HG02759 (cell line): Measurements from ENCODE around the gene F13A1.

ENCODE experiments used
- ATAC-seq: cut with Tn5 transposase; IDR thresholded peaks from one replicate; pipeline ENCODE4 v1.9.1; 2021; ENCODE audit warnings: mild to moderate bottlenecking, moderate library complexity; ENCODE audit not compliant: unreplicated experiment

Gene F13A1

GRCh38 chr6:6244624-6245023 is 75.8 kb downstream of the F13A1 start:
- no peak for ATAC-seq

- no peak for ATAC-seq
These were observed 76.6 kb downstream of the F13A1 start for GRCh38 chr6:6243846-6244245.

- ATAC-seq = no peak
These were observed 80.6 kb downstream of the F13A1 start for GRCh38 chr6:6239598-6240581.

GRCh38 chr6:6236730-6237469 is 83.6 kb downstream of the F13A1 start:
- no peak for ATAC-seq

- ATAC-seq = no peak
These were observed 84.7 kb downstream of the F13A1 start for GRCh38 chr6:6235786-6236185.

- ATAC-seq = no peak
These were observed 85.5 kb downstream of the F13A1 start for GRCh38 chr6:6234963-6235362.

- no peak for ATAC-seq
These were observed 90.2 kb downstream of the F13A1 start for GRCh38 chr6:6230286-6230685.

GRCh38 chr6:6227896-6228295 is 92.6 kb downstream of the F13A1 start:
- ATAC-seq = no peak

- ATAC-seq = no peak
These were observed 94.5 kb downstream of the F13A1 start for GRCh38 chr6:6225885-6226529.

GRCh38 chr6:6224933-6225486 is 95.5 kb downstream of the F13A1 start:
- no peak for ATAC-seq

GRCh38 chr6:6221787-6222535 is 98.5 kb downstream of the F13A1 start:
- ATAC-seq = no peak

GRCh38 chr6:6220718-6221117 is 99.7 kb downstream of the F13A1 start:
- ATAC-seq = no peak

- no peak for ATAC-seq
These were observed 100.7 kb downstream of the F13A1 start for GRCh38 chr6:6219716-6220115.

GRCh38 chr6:6218759-6219085 is 101.7 kb downstream of the F13A1 start:
- ATAC-seq = no peak

- ATAC-seq = no peak
These were observed 102.4 kb downstream of the F13A1 start for GRCh38 chr6:6217855-6218758.

GRCh38 chr6:6210994-6211393 is 109.5 kb downstream of the F13A1 start:
- ATAC-seq = no peak

GRCh38 chr6:6202886-6203285 is 117.6 kb downstream of the F13A1 start:
- no peak for ATAC-seq

GRCh38 chr6:6201200-6201599 is 119.3 kb downstream of the F13A1 start:
- no peak for ATAC-seq

GRCh38 chr6:6199678-6200077 is 120.8 kb downstream of the F13A1 start:
- ATAC-seq = no peak

- no peak for ATAC-seq
These were observed 123.7 kb downstream of the F13A1 start for GRCh38 chr6:6196762-6197161.
